Activated T-cell treated with anti-CD3 and anti-CD28 coated beads for 48 hours (primary cell): Measurements from ENCODE around the gene RLN2.

ENCODE experiments used
- DNase-seq: peaks from one replicate; pipeline ENCODE4 v3.0.0-alpha.2; 2020; ENCODE audit warnings: low read depth

RLN2 gene

GRCh38 chr9:5269249-5269715 lies 35.2 kb downstream of the RLN2 start:
- no peak for DNase-seq

GRCh38 chr9:5265939-5266338 lies 38.6 kb downstream of the RLN2 start:
- no peak for DNase-seq

- no peak for DNase-seq
These were observed 40.3 kb downstream of the RLN2 start for GRCh38 chr9:5264219-5264595.

GRCh38 chr9:5263351-5264218 lies 40.9 kb downstream of the RLN2 start:
- DNase-seq = no peak
